ENCODE results near the gene NAA30.
"Not testable (repeated sequence)": the region's sequence is repeated elsewhere in the genome, so short reads cannot be mapped to it uniquely, and the experiment has no call there.

Gene NAA30

DNA sequence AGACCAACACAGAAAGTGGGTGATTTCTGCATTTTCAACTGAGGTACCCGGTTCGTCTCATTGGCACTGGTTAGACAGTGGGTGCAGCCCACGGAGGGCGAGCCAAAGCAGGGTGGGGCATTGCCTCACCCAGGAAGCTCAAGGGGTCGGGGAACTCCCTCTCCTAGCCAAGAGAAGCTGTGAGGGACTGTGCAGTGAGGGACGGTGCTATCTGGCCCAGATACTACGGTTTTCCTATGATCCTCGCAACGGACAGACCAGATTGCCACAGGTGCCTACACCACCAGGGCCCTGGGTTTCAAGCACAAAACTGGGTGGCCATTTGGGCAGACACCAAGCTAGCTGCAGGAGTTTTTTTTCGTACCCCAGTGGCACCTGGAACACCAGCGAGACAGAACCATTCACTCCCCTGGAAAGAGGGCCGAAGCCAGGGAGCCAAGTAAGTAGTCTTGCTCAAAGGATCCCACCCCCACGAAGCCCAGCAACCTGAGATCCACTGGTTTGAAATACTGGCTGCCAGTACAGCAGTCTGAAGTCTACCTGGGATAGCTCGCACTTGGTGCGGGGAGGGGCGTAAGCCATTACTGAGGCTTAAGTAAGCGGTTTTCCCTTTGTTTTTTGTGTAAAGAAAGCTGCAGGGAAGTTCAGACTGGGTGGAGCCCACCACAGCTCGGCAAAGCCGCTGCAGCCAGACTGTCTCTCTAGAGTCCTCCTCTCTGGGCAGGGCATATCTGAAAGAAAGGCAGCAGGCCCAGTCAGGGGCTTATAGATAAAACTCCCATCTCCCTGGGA is 25.5 kb upstream of the NAA30 start:
- Histone ChIP-seq H3F3A (ENCODE audit: insufficient read depth) (no peaks in the 10 kb centered on the region), H4K20me1 (ENCODE audit: low read depth, low read length) (no peaks in the 10 kb centered on the region), H3K36me3 (ENCODE audit: low read length) (no peaks in the 10 kb centered on the region), H3K27me3 (ENCODE audit: low read length) (no peaks in the 10 kb centered on the region), H3K9me2 (replicated peaks; ENCODE audit: insufficient read depth, low read length) (no peaks in the 10 kb centered on the region), H3K79me2 (ENCODE audit: insufficient read depth, low read length) (no peaks in the 10 kb centered on the region), H3K9me3 (ENCODE audit: insufficient read depth, low read length) (no peaks in the 10 kb centered on the region), H3K27ac (ENCODE audit: low read depth, low read length) (no peak overlapping the region), H2AFZ (ENCODE audit: low read depth, low read length, severe bottlenecking) (no peak overlapping the region), H3K9ac (ENCODE audit: low read length) (no peak overlapping the region), H3K4me2 (ENCODE audit: low read depth, low read length, poor library complexity, severe bottlenecking) (no peak overlapping the region), H3K4me3 (ENCODE audit: insufficient read depth, low read length, poor library complexity, severe bottlenecking) (no peak overlapping the region)
- TF ChIP-seq EZH2phosphoT487 (conservative IDR thresholded peaks at IDR 0.05; ENCODE audit: low read length), result no peak
- TF ChIP-seq, protein P1, sequence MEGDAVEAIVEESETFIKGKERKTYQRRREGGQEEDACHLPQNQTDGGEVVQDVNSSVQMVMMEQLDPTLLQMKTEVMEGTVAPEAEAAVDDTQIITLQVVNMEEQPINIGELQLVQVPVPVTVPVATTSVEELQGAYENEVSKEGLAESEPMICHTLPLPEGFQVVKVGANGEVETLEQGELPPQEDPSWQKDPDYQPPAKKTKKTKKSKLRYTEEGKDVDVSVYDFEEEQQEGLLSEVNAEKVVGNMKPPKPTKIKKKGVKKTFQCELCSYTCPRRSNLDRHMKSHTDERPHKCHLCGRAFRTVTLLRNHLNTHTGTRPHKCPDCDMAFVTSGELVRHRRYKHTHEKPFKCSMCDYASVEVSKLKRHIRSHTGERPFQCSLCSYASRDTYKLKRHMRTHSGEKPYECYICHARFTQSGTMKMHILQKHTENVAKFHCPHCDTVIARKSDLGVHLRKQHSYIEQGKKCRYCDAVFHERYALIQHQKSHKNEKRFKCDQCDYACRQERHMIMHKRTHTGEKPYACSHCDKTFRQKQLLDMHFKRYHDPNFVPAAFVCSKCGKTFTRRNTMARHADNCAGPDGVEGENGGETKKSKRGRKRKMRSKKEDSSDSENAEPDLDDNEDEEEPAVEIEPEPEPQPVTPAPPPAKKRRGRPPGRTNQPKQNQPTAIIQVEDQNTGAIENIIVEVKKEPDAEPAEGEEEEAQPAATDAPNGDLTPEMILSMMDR (IDR thresholded peaks at IDR 0.05; ENCODE audit: insufficient read depth, low read length, poor library complexity, severe bottlenecking), result no peak

DNA sequence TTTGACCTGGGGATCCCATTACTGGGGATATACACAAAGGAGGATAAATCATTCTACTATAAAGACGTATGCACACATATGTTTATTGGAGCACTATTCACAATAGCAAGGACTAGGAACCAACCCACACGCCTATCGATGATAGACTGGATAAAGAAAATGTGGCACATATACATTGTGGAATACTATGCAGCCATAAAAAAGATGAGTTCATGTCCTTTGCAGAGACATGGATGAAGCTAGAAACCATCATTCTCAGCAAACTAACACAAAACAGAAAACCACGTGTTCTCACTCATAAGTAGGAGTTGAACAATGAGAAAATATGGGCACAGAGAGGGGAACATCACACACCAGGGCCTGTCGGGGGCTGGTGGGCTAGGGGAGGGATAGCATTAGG is 20.2 kb upstream of the NAA30 start:
- H2AFZ ChIP-seq (ENCODE audit: low read depth, low read length, severe bottlenecking); H3K79me2 ChIP-seq (ENCODE audit: insufficient read depth, low read length); H3K4me3 ChIP-seq (ENCODE audit: insufficient read depth, low read length, poor library complexity, severe bottlenecking); H3K36me3 ChIP-seq (ENCODE audit: low read length); H3K9me3 ChIP-seq (ENCODE audit: insufficient read depth, low read length); H3K4me2 ChIP-seq (ENCODE audit: low read depth, low read length, poor library complexity, severe bottlenecking); H3K9ac ChIP-seq (ENCODE audit: low read length); H3K27me3 ChIP-seq (ENCODE audit: low read length); H4K20me1 ChIP-seq (ENCODE audit: low read depth, low read length); H3K9me2 ChIP-seq (replicated peaks; ENCODE audit: insufficient read depth, low read length); H3F3A ChIP-seq (ENCODE audit: insufficient read depth); H3K27ac ChIP-seq (ENCODE audit: low read depth, low read length): not testable (repeated sequence)

DNA sequence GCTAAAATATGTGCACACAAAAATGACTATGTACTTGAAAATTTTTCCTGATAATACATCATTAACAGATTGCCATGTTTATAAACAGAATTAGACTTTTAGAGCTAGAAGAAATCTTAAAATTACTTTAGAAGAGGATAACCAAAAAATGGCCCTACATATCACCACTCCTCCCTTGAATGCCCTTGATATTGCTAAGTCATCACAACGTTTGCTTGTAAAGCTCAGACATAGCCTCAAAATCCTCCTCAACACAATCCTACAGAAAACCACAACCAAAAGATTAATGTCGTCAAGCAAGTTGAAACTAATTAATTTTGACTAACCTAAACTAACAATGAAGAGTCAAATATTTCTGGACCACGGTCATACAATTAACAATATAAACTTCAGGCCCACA is 19.4 kb upstream of the NAA30 start:
- no peak for TF ChIP-seq EZH2phosphoT487 (conservative IDR thresholded peaks at IDR 0.05; ENCODE audit: low read length)
- TF ChIP-seq, protein P1 (IDR thresholded peaks at IDR 0.05; ENCODE audit: insufficient read depth, low read length, poor library complexity, severe bottlenecking), result no peak
- no peaks in the 10 kb centered on the region for H3K27me3 ChIP-seq (ENCODE audit: low read length)
- H3K4me3 ChIP-seq (ENCODE audit: insufficient read depth, low read length, poor library complexity, severe bottlenecking), result no peak overlapping the region
- no peaks in the 10 kb centered on the region for H4K20me1 ChIP-seq (ENCODE audit: low read depth, low read length)
- H3F3A ChIP-seq (ENCODE audit: insufficient read depth), result no peaks in the 10 kb centered on the region
- H3K79me2 ChIP-seq (ENCODE audit: insufficient read depth, low read length), result no peaks in the 10 kb centered on the region
- H3K9ac ChIP-seq (ENCODE audit: low read length), result no peak overlapping the region
- no peak overlapping the region for H3K27ac ChIP-seq (ENCODE audit: low read depth, low read length)
- no peak overlapping the region for H2AFZ ChIP-seq (ENCODE audit: low read depth, low read length, severe bottlenecking)
- no peaks in the 10 kb centered on the region for H3K9me3 ChIP-seq (ENCODE audit: insufficient read depth, low read length)
- H3K4me2 ChIP-seq (ENCODE audit: low read depth, low read length, poor library complexity, severe bottlenecking), result no peak overlapping the region
- no peaks in the 10 kb centered on the region for H3K36me3 ChIP-seq (ENCODE audit: low read length)
- H3K9me2 ChIP-seq (replicated peaks; ENCODE audit: insufficient read depth, low read length), result no peaks in the 10 kb centered on the region

DNA sequence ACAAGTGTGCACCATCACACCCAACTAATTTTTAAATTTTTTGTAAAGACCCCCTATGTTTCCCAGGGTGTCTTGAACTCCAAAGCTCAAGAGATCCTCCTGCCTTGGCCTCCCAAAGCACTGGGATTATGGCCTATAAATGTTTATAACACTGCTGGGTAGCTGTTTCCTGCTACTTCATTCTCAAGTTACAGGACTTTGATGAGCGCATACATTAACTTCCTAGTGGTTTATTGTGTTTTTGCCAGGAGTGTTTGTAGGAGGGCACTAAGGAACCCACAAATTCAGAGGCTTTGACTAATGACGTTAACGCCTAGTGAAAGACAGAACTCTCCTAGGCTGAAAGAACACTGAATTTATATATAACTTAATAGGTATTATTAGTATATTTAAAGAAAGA is 15.2 kb upstream of the NAA30 start:
- no peak overlapping the region for H3K4me2 ChIP-seq (ENCODE audit: low read depth, low read length, poor library complexity, severe bottlenecking)
- H3F3A ChIP-seq (ENCODE audit: insufficient read depth), result no peaks in the 10 kb centered on the region
- no peaks in the 10 kb centered on the region for H3K36me3 ChIP-seq (ENCODE audit: low read length)
- no peak for TF ChIP-seq EZH2phosphoT487 (conservative IDR thresholded peaks at IDR 0.05; ENCODE audit: low read length)
- TF ChIP-seq, protein P1 (IDR thresholded peaks at IDR 0.05; ENCODE audit: insufficient read depth, low read length, poor library complexity, severe bottlenecking), result no peak
- no peak overlapping the region for H3K4me3 ChIP-seq (ENCODE audit: insufficient read depth, low read length, poor library complexity, severe bottlenecking)
- no peaks in the 10 kb centered on the region for H4K20me1 ChIP-seq (ENCODE audit: low read depth, low read length)
- no peak overlapping the region for H2AFZ ChIP-seq (ENCODE audit: low read depth, low read length, severe bottlenecking)
- no peak overlapping the region for H3K9ac ChIP-seq (ENCODE audit: low read length)
- H3K9me3 ChIP-seq (ENCODE audit: insufficient read depth, low read length), result no peaks in the 10 kb centered on the region
- H3K79me2 ChIP-seq (ENCODE audit: insufficient read depth, low read length), result no peaks in the 10 kb centered on the region
- no peak overlapping the region for H3K27ac ChIP-seq (ENCODE audit: low read depth, low read length)
- H3K27me3 ChIP-seq (ENCODE audit: low read length), result no peaks in the 10 kb centered on the region
- no peaks in the 10 kb centered on the region for H3K9me2 ChIP-seq (replicated peaks; ENCODE audit: insufficient read depth, low read length)
